SKM-1 (cell line): ENCODE data around the gene LAMC1.

ENCODE experiments used
- DNase-seq: peaks from one replicate; lab custom pipeline; 2025; ENCODE audit not compliant: unreplicated experiment; lab: John Stamatoyannopoulos, UW

LAMC1 gene

GRCh38 chr1:183019860-183020259 is 3.4 kb upstream of the LAMC1 start:
- DNase-seq: no peak

- no peak for DNase-seq
These were observed 1.6 kb upstream of the LAMC1 start for GRCh38 chr1:183021405-183022201.

GRCh38 chr1:183022202-183023145 is 746 bp upstream of the LAMC1 start:
- DNase-seq: peak; percentile 31

- DNase-seq: peak; percentile 59
These were observed 539 bp downstream of the LAMC1 start for GRCh38 chr1:183023601-183024316.

GRCh38 chr1:183024317-183025009 is 1.2 kb downstream of the LAMC1 start:
- peak; percentile 36 for DNase-seq

- no peak for DNase-seq
These were observed 1.8 kb downstream of the LAMC1 start for GRCh38 chr1:183025010-183025337.

GRCh38 chr1:183025782-183026774 is 2.9 kb downstream of the LAMC1 start:
- DNase-seq: no peak

- DNase-seq: no peak
These were observed 3.8 kb downstream of the LAMC1 start for GRCh38 chr1:183027031-183027430.

GRCh38 chr1:183027791-183028190 is 4.6 kb downstream of the LAMC1 start:
- no peak for DNase-seq

- no peak for DNase-seq
These were observed 6.4 kb downstream of the LAMC1 start for GRCh38 chr1:183029591-183030000.

- DNase-seq: peak; percentile 77
These were observed 6.8 kb downstream of the LAMC1 start for GRCh38 chr1:183030053-183030452.

GRCh38 chr1:183032122-183032921 is 9.1 kb downstream of the LAMC1 start:
- DNase-seq: no peak

GRCh38 chr1:183033205-183033604 is 10.0 kb downstream of the LAMC1 start:
- no peak for DNase-seq

- no peak for DNase-seq
These were observed 11.5 kb downstream of the LAMC1 start for GRCh38 chr1:183034682-183035081.

- no peak for DNase-seq
These were observed 15.2 kb downstream of the LAMC1 start for GRCh38 chr1:183038333-183038866.

- DNase-seq: no peak
These were observed 15.7 kb downstream of the LAMC1 start for GRCh38 chr1:183038913-183039312.

- DNase-seq: no peak
These were observed 16.1 kb downstream of the LAMC1 start for GRCh38 chr1:183039330-183039729.

GRCh38 chr1:183039985-183040447 is 16.8 kb downstream of the LAMC1 start:
- peak; percentile 90 for DNase-seq
